Adrenal gland (tissue), 12 donors: ENCODE results near the gene SYNDIG1. TPM values are rescaled to one million over a fixed set of nuclear protein-coding genes. Genes with fewer than 3 reads are reported as not detected.

Source experiments
- DNase-seq, 7 donors: peaks; one replicate each; pipeline ENCODE4 v3.0.0-alpha.2; 2019 to 2020
- H3K27ac ChIP-seq, 5 donors: fragments of 200-600 bp; sonication (generic) in 4 of 5; 1 replicate in 3 of 5; 2 replicates in 2 of 5; pipeline versions ENCODE4 v1.5.1 to v1.8.0; 2016 to 2020; ENCODE audit warnings: mild to moderate bottlenecking in 1 of 5
- H3K27me3 ChIP-seq: fragments of 200-600 bp; 2 replicates; pipeline ENCODE4 v1.8.0; 2021
- H3K36me3 ChIP-seq, 2 donors: fragments of 200-600 bp; replicated peaks in 1 of 2; 1 replicate in 1 of 2; 2 replicates in 1 of 2; pipeline versions ENCODE4 v1.5.1 to v1.8.0; 2018 to 2022
- H3K4me1 ChIP-seq, 2 donors: fragments of 200-600 bp; replicated peaks in 1 of 2; 1 replicate in 1 of 2; 2 replicates in 1 of 2; pipeline versions ENCODE4 v1.5.1 to v1.8.0; 2018 to 2021
- H3K4me3 ChIP-seq, 4 donors: fragments of 200-600 bp; sonication (generic) in 3 of 4; one replicate each; pipeline ENCODE4 v1.5.1; 2016 to 2018
- H3K9me3 ChIP-seq, 3 donors: fragments of 200-600 bp; sonication (generic) in 1 of 3; replicated peaks in 1 of 3; 1 replicate in 2 of 3; 2 replicates in 1 of 3; pipeline versions ENCODE4 v1.5.1 to v1.8.0; 2016 to 2021
- POLR2A ChIP-seq, 2 donors: fragments of 450-650 bp; IDR thresholded peaks; one replicate each; pipeline ENCODE4 v1.6.1; 2017; ENCODE audit warnings: antibody characterized with exemption in 2 of 2, mild to moderate bottlenecking in 2 of 2, moderate library complexity in 1 of 2
- WGBS, 4 donors: extraction: QIAGEN DNeasy Blood & Tissue Kit in 2 of 4; methylation state at CpG; one replicate each; pipeline versions ENCODE4 v1.1.5 to v1.1.7; 2013 to 2017; 5-methylcytosine and 5-hydroxymethylcytosine counted together
- intact Hi-C, 2 donors: fragments of 100-400 bp; cut with DNase I; formaldehyde crosslinking; loops; one replicate each; pipeline versions ENCODE4 v1.14.1 to v1.15.0; 2022 to 2023
- polyA plus RNA-seq, 3 donors: library from polyadenylated mRNA; stranded (reverse); fragments of 200-250 nt in 2 of 3; fragments of 350-450 nt in 1 of 3; fragmentation: Illumina TruSeq in 1 of 3; extraction: RNeasy Lipid Tissue Mini Kit (QIAGEN cat#74804) in 1 of 3; gene quantifications; one replicate each; pipeline ENCODE4 v1.2.3, GENCODE V29; 2013 to 2014
- total RNA-seq, 9 donors: library from RNA; depleted of rRNA in 4 of 9; stranded (reverse); fragments of >200 nt in 4 of 9; fragments of 120-200 nt in 1 of 9; fragmentation: NEBNext Ultra II Directional in 1 of 9; extraction: Animal tissue kit (Norgen Biotek cat#: 25700) in 1 of 9; gene quantifications; one replicate each; pipeline versions ENCODE4 v1.1.0 to v1.2.4, GENCODE V29; 2013 to 2023
- TF ChIP-seq, protein P1 (sequence below), 6 experiments: fragments of 450-650 bp in 4 of 6; fragments of 200-600 bp in 2 of 6; sonication (generic) in 1 of 6; IDR thresholded peaks; 1 replicate in 5 of 6; 2 replicates in 1 of 6; pipeline versions ENCODE4 v1.5.1 to v1.8.0; 2016 to 2021; ENCODE audit warnings: antibody characterized with exemption in 6 of 6, mild to moderate bottlenecking in 2 of 6, moderate library complexity in 1 of 6
- donor health status: healthy with polysubstance abuse.
- donor health status: Bipolar disorder and iron deficiency.
- donor health status: DM: yes; HTN: yes; CAD: no.
- donor health status: DM: no; HTN: no; CAD: no.
- donor health status: DM: no; HTN: no; CAD: no.
- donor health status: DM: yes; HTN: yes; CAD: no.

Gene SYNDIG1
- total and polyA plus RNA-seq, 12 donors, result 0.26 to 3.6 (median 0.76) TPM

DNA sequence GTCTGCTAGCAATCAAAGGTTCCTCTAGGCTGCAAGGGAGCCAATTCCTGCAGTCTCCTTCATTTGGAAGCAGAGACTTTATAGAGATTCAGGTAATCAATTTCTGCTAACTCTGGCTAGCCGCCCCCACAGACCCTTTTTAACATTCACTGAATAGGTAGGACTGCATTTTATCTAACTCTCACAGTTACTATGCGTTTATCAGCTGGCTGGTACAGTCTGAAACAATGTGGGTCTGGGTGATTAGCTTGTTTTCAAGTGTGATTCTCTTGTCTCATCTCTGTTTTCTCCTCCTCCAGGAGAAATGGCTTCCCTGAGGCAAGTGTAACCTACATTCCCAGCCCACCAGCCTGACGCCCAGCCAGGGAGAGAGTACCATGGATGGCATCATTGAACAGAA is 73.3 kb downstream of the SYNDIG1 start:
- no peak overlapping the region for H3K27ac ChIP-seq
- DNase-seq, result no peak
- no peaks in the 10 kb centered on the region for H3K4me1 ChIP-seq
- intact Hi-C loops, result no loop called here
- TF ChIP-seq POLR2A (IDR thresholded peaks at IDR 0.05), result no peak
- TF ChIP-seq, protein P1, sequence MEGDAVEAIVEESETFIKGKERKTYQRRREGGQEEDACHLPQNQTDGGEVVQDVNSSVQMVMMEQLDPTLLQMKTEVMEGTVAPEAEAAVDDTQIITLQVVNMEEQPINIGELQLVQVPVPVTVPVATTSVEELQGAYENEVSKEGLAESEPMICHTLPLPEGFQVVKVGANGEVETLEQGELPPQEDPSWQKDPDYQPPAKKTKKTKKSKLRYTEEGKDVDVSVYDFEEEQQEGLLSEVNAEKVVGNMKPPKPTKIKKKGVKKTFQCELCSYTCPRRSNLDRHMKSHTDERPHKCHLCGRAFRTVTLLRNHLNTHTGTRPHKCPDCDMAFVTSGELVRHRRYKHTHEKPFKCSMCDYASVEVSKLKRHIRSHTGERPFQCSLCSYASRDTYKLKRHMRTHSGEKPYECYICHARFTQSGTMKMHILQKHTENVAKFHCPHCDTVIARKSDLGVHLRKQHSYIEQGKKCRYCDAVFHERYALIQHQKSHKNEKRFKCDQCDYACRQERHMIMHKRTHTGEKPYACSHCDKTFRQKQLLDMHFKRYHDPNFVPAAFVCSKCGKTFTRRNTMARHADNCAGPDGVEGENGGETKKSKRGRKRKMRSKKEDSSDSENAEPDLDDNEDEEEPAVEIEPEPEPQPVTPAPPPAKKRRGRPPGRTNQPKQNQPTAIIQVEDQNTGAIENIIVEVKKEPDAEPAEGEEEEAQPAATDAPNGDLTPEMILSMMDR (IDR thresholded peaks at IDR 0.05), result no peak
- H3K36me3 ChIP-seq, result no peaks in the 10 kb centered on the region
- no peaks in the 10 kb centered on the region for H3K27me3 ChIP-seq
- WGBS, 4 donors, result 48 to 74% (median 66%) methylated on average over 3 of the region's 3 CpGs
- no peak overlapping the region for H3K4me3 ChIP-seq
- no peaks in the 10 kb centered on the region for H3K9me3 ChIP-seq

DNA sequence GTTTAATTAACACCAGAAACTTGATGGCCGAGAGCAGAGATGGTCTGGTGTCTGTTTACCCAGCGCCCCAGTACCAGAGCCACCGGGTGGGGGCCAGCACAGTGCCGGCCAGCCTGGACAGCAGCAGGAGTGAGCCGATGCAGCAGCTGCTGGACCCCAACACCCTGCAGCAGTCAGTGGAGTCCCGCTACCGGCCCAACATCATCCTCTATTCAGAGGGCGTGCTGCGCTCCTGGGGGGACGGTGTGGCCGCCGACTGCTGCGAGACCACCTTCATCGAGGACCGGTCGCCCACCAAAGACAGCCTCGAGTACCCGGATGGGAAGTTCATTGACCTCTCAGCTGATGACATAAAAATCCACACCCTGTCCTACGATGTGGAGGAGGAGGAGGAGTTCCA is 73.7 kb downstream of the SYNDIG1 start:
- Histone ChIP-seq H3K27ac (no peak overlapping the region), H3K9me3 (no peaks in the 10 kb centered on the region), H3K4me1 (no peaks in the 10 kb centered on the region), H3K4me3 (no peak overlapping the region), H3K27me3 (no peaks in the 10 kb centered on the region), H3K36me3 (no peaks in the 10 kb centered on the region)
- intact Hi-C loops, result no loop called here
- 80 to 85% (median 84%) methylated on average over 18 to 19 of the region's 19 CpGs for WGBS, 4 donors
- TF ChIP-seq, protein P1 (IDR thresholded peaks at IDR 0.05), result no peak
- DNase-seq, result no peak

DNA sequence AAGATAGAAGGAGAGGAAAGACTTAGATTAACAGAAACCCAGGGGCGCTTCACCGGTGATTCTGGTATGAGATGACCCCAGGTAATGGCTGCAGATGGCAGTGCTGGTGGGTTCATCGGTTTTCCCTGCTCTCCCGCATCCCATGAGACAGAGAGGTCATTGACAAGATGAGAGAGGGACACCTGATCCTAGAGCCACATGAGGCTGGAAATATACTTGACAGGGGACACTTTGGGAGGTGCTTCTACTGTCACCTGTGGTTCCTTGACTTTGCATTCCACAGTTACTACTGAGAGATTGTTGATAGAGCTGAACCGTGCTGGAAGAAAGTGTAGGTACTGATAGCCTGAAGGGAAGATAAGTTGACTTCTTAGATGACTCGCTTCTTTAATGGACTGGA is 74.3 kb downstream of the SYNDIG1 start:
- TF ChIP-seq, protein P1 (IDR thresholded peaks at IDR 0.05), result no peak
- no peak for TF ChIP-seq POLR2A (IDR thresholded peaks at IDR 0.05)
- no peaks in the 10 kb centered on the region for H3K36me3 ChIP-seq
- 81 to 93% (median 84%) methylated on average over 6 of the region's 6 CpGs for WGBS, 4 donors
- H3K4me1 ChIP-seq, result no peaks in the 10 kb centered on the region
- no peak overlapping the region for H3K4me3 ChIP-seq
- DNase-seq, result no peak
- no peaks in the 10 kb centered on the region for H3K9me3 ChIP-seq
- intact Hi-C loops, result no loop called here
- no peaks in the 10 kb centered on the region for H3K27me3 ChIP-seq
- H3K27ac ChIP-seq, result no peak overlapping the region

DNA sequence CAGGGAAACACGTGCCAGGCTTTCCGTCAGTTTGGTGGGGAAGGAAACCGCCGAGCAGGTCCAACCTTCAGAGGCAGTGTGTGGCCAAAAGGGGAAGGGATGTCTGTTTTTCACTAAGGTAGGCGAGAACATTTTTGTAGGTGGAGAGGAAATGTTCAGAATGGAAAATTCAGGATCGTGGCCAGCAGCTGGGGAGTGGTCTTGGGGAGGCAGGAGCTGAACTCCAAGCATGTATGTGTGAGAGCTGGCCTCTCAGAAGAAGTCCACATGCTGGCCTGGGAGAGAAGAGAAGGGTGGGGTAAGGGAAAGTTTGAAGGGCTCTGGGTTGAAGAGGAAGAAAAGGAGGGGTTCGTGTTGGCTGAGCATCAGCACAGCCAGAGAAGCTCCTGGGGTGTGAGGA is 74.9 kb downstream of the SYNDIG1 start:
- H3K4me3 ChIP-seq, result no peak overlapping the region
- no peaks in the 10 kb centered on the region for H3K9me3 ChIP-seq
- WGBS, 4 donors, result 55 to 76% (median 70%) methylated on average over 7 of the region's 7 CpGs
- intact Hi-C loops, result no loop called here
- H3K36me3 ChIP-seq, result no peaks in the 10 kb centered on the region
- DNase-seq, result no peak
- H3K4me1 ChIP-seq, result no peaks in the 10 kb centered on the region
- TF ChIP-seq, protein P1 (IDR thresholded peaks at IDR 0.05), result no peak
- no peak for TF ChIP-seq POLR2A (IDR thresholded peaks at IDR 0.05)
- no peak overlapping the region for H3K27ac ChIP-seq
- H3K27me3 ChIP-seq, result no peaks in the 10 kb centered on the region
